Activated T-cell treated with anti-CD3 and anti-CD28 coated beads for 24 hours (primary cell): Measurements from ENCODE around the gene C13orf46.

Experiments
- DNase-seq: peaks from one replicate; pipeline ENCODE4 v3.0.0-alpha.2; 2020; ENCODE audit warnings: low read depth

C13orf46 gene

GRCh38 chr13:114009590-114010400 is 35.9 kb upstream of the C13orf46 start:
- DNase-seq: no peak

- no peak for DNase-seq
Observed at GRCh38 chr13:114008964-114009589, 35.2 kb upstream of the C13orf46 start.

- no peak for DNase-seq
Observed at GRCh38 chr13:114007566-114007965, 33.7 kb upstream of the C13orf46 start.

GRCh38 chr13:114005206-114005724 is 31.4 kb upstream of the C13orf46 start:
- no peak for DNase-seq

GRCh38 chr13:114004420-114005205 is 30.7 kb upstream of the C13orf46 start:
- no peak for DNase-seq

- no peak for DNase-seq
Observed at GRCh38 chr13:114002771-114003321, 29.0 kb upstream of the C13orf46 start.

GRCh38 chr13:114002009-114002544 is 28.2 kb upstream of the C13orf46 start:
- no peak for DNase-seq

- no peak for DNase-seq
Observed at GRCh38 chr13:114001331-114002008, 27.6 kb upstream of the C13orf46 start.

GRCh38 chr13:114000151-114001040 is 26.5 kb upstream of the C13orf46 start:
- no peak for DNase-seq

- no peak for DNase-seq
Observed at GRCh38 chr13:113999618-113999910, 25.7 kb upstream of the C13orf46 start.

GRCh38 chr13:113998781-113999617 is 25.1 kb upstream of the C13orf46 start:
- DNase-seq: no peak

- no peak for DNase-seq
Observed at GRCh38 chr13:113997845-113998751, 24.2 kb upstream of the C13orf46 start.

- no peak for DNase-seq
Observed at GRCh38 chr13:113996912-113997745, 23.3 kb upstream of the C13orf46 start.

GRCh38 chr13:113996081-113996911 is 22.4 kb upstream of the C13orf46 start:
- no peak for DNase-seq

- no peak for DNase-seq
Observed at GRCh38 chr13:113995051-113995601, 21.2 kb upstream of the C13orf46 start.

- no peak for DNase-seq
Observed at GRCh38 chr13:113992276-113993005, 18.6 kb upstream of the C13orf46 start.
